Fibroblast of lung (primary cell): ENCODE measurements around the gene IL19. TPM values are rescaled to one million over a fixed set of nuclear protein-coding genes. Genes with fewer than 3 reads are reported as not detected.

Experiments used
- DNase-seq, 2 donors: peaks; one replicate each; pipeline versions ENCODE4 v3.0.0 to v3.0.0-alpha.2; 2010; ENCODE audit warnings: low read depth in 2 of 2
- H2AFZ ChIP-seq: 2 replicates; pipeline ENCODE4 v1.5.1; 2012; ENCODE audit warnings: low read length, control low read depth, inconsistent platforms
- H3K27ac ChIP-seq: 2 replicates; pipeline ENCODE4 v1.5.1; 2011; ENCODE audit warnings: low read length, control low read depth; ENCODE audit not compliant: insufficient read depth
- H3K27me3 ChIP-seq: 2 replicates; pipeline ENCODE4 v1.5.1; 2011; ENCODE audit warnings: mild to moderate bottlenecking, low read length; ENCODE audit not compliant: control insufficient read depth, insufficient read depth
- H3K36me3 ChIP-seq: 2 replicates; pipeline ENCODE4 v1.5.1; 2011; ENCODE audit warnings: low read length; ENCODE audit not compliant: control insufficient read depth, insufficient read depth
- H3K4me1 ChIP-seq: 2 replicates; pipeline ENCODE4 v1.5.1; 2011; ENCODE audit warnings: low read length; ENCODE audit not compliant: control insufficient read depth, insufficient read depth; ENCODE audit errors: extremely low read depth
- H3K4me2 ChIP-seq: 2 replicates; pipeline ENCODE4 v1.5.1; 2011; ENCODE audit warnings: low read length, control low read depth; ENCODE audit not compliant: insufficient read depth; ENCODE audit errors: extremely low read depth
- H3K4me3 ChIP-seq, 4 experiments: fragments of 200-600 bp in 1 of 4; sonication (generic) in 1 of 4; replicated peaks in 1 of 4; 2 replicates each; pipeline ENCODE4 v1.5.1; 2011 to 2016; ENCODE audit warnings: low read length in 4 of 4, low read depth in 3 of 4, mild to moderate bottlenecking in 3 of 4, control low read depth in 2 of 4, inconsistent platforms in 1 of 4, mixed read lengths in 1 of 4; ENCODE audit not compliant: insufficient read depth in 1 of 4; ENCODE audit errors: control extremely low read depth in 1 of 4
- H3K79me2 ChIP-seq: 2 replicates; pipeline ENCODE4 v1.5.1; 2012; ENCODE audit warnings: mild to moderate bottlenecking, low read length, inconsistent platforms; ENCODE audit not compliant: control insufficient read depth, insufficient read depth
- H3K9ac ChIP-seq: 2 replicates; pipeline ENCODE4 v1.5.1; 2011; ENCODE audit warnings: mild to moderate bottlenecking, low read length, control low read depth; ENCODE audit not compliant: insufficient read depth
- H3K9me3 ChIP-seq: 2 replicates; pipeline ENCODE4 v1.5.1; 2012; ENCODE audit warnings: low read depth, low read length; ENCODE audit not compliant: control insufficient read depth, insufficient read depth
- H4K20me1 ChIP-seq: 2 replicates; pipeline ENCODE4 v1.5.1; 2011; ENCODE audit warnings: low read length; ENCODE audit not compliant: control insufficient read depth, insufficient read depth; ENCODE audit errors: extremely low read depth
- CTCF ChIP-seq, 2 donors: IDR thresholded peaks in 1 of 2; conservative IDR thresholded peaks in 1 of 2; 1 replicate in 1 of 2; 2 replicates in 1 of 2; pipeline ENCODE4 v1.5.1; 2011 to 2012; ENCODE audit warnings: low read length in 2 of 2, control low read depth in 1 of 2, inconsistent platforms in 1 of 2, low read depth in 1 of 2, mild to moderate bottlenecking in 1 of 2
- EZH2 ChIP-seq: IDR thresholded peaks from 2 replicates; pipeline ENCODE4 v1.5.1; 2012; ENCODE audit warnings: low read length, control low read depth, mild to moderate bottlenecking; ENCODE audit errors: missing control alignments
- polyA plus RNA-seq, 2 donors: library from polyadenylated mRNA; depleted of rRNA in 1 of 2; stranded (reverse) in 1 of 2; unstranded in 1 of 2; fragments of >200 nt; gene quantifications; 2 replicates each; pipeline ENCODE4 v1.2.1, GENCODE V29; 2011 to 2012; ENCODE audit warnings: missing spikeins in 1 of 2
- total RNA-seq: library from RNA; depleted of rRNA; stranded (reverse); fragments of >200 nt; gene quantifications from 2 replicates; pipeline ENCODE4 v1.2.1, GENCODE V29; 2014

The IL19 gene
- total and polyA plus RNA-seq, 2 donors (not counting 1 experiment from before 2014, with no cell fraction given): not detected

- no peak for DNase-seq
- Histone ChIP-seq H3K9me3 (no peaks in the 10 kb centered on the region), H3K27ac (no peak overlapping the region), H3K9ac (no peak overlapping the region), H3K4me3 (no peak overlapping the region), H3K79me2 (no peaks in the 10 kb centered on the region), H3K4me1 (no peaks in the 10 kb centered on the region), H3K4me2 (no peak overlapping the region), H4K20me1 (no peaks in the 10 kb centered on the region), H3K27me3 (no peaks in the 10 kb centered on the region), H3K36me3 (no peaks in the 10 kb centered on the region), H2AFZ (no peak overlapping the region)
- no peak for TF ChIP-seq EZH2
- TF ChIP-seq CTCF (conservative IDR thresholded peaks at IDR 0.05 in 1 of 2, IDR thresholded peaks at IDR 0.05 in 1 of 2; ENCODE audit: low read depth in 1 of 2, low read length in 2 of 2): no peak
Observed at GRCh38 chr1:206779638-206780037, 9.1 kb downstream of the IL19 start.

DNA sequence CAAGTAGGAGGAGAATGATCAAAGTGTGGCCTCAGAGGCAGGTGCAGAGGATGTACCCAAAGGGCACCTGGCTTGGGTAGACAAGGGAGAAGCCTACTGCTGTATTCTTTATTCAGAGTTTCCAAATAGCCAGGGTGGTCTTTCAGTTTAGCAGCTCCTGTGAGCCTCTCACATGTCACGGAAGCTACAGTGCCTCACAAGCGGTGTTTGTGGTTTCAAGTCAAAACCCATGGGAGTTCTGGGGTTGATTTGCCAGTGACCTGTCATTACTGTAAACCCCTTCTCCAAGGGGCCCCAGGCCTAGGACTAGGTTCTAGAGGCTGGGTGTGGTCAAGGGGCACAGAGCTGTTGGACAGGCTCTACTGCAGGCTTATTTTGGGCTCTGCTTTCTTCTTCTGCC lies 11.9 kb downstream of the IL19 start:
- Histone ChIP-seq H3K27ac (no peak overlapping the region), H3K9me3 (no peaks in the 10 kb centered on the region), H3K79me2 (no peaks in the 10 kb centered on the region), H2AFZ (no peak overlapping the region), H3K9ac (no peak overlapping the region), H3K27me3 (peaks cover 2% of the 10 kb centered on the region), H4K20me1 (no peaks in the 10 kb centered on the region), H3K4me2 (no peak overlapping the region), H3K4me3 (no peak overlapping the region), H3K4me1 (no peaks in the 10 kb centered on the region), H3K36me3 (no peaks in the 10 kb centered on the region)
- TF ChIP-seq CTCF (conservative IDR thresholded peaks at IDR 0.05 in 1 of 2, IDR thresholded peaks at IDR 0.05 in 1 of 2; ENCODE audit: low read depth in 1 of 2, low read length in 2 of 2): no peak
- no peak for TF ChIP-seq EZH2
- DNase-seq: no peak

DNA sequence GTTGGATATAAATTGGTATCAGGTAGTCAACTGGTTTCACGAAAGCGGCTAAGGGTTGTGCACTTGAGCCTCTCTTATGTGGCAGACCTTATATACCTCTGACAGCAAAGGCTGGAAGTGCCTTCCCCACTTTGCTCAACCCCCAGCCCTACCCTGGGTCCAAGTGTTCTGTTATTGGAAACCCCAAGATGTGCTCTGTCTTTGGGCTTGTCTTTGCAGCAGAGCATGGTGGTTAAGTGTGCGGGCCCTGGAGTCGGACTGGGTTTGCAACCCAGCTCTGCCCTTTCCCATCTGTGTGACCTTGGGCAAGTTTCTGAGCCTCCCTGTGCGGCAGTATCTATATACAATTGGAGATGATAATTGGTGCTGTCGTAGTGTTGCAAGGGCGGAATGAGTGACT lies 12.9 kb downstream of the IL19 start:
- no peaks in the 10 kb centered on the region for H3K9me3 ChIP-seq
- peaks cover 2% of the 10 kb centered on the region for H3K27me3 ChIP-seq
- H3K27ac ChIP-seq: no peak overlapping the region
- H3K4me3 ChIP-seq: no peak overlapping the region
- H3K4me1 ChIP-seq: no peaks in the 10 kb centered on the region
- H3K9ac ChIP-seq: no peak overlapping the region
- no peaks in the 10 kb centered on the region for H4K20me1 ChIP-seq
- H3K4me2 ChIP-seq: no peak overlapping the region
- no peaks in the 10 kb centered on the region for H3K36me3 ChIP-seq
- no peak for DNase-seq
- no peak for TF ChIP-seq EZH2
- TF ChIP-seq CTCF (conservative IDR thresholded peaks at IDR 0.05 in 1 of 2, IDR thresholded peaks at IDR 0.05 in 1 of 2; ENCODE audit: low read depth in 1 of 2, low read length in 2 of 2): no peak
- no peak overlapping the region for H2AFZ ChIP-seq
- no peaks in the 10 kb centered on the region for H3K79me2 ChIP-seq
